Fibroblast of the aortic adventitia (primary cell): ENCODE data around the gene UFD1. TPM values are rescaled to one million over a fixed set of nuclear protein-coding genes. Genes with fewer than 3 reads are reported as not detected.

Source experiments
- DNase-seq: peaks from one replicate; pipeline ENCODE4 v3.0.0-alpha.2; 2010; ENCODE audit warnings: low read depth
- H3K4me3 ChIP-seq: 2 replicates; pipeline ENCODE4 v1.5.1; 2011; ENCODE audit warnings: low read depth, mild to moderate bottlenecking, control low read depth, low read length, moderate library complexity
- CTCF ChIP-seq: IDR thresholded peaks from 2 replicates; pipeline ENCODE4 v1.5.1; 2011; ENCODE audit warnings: mild to moderate bottlenecking, low read length, control low read depth, inconsistent platforms; ENCODE audit not compliant: insufficient read depth
- total RNA-seq: library from RNA; depleted of rRNA; stranded (reverse); fragments of >200 nt; gene quantifications from 2 replicates; pipeline ENCODE4 v1.2.3, GENCODE V29; 2012; ENCODE audit warnings: low replicate concordance

UFD1 gene
- total RNA-seq, 1 donor = 70.8 TPM

DNA sequence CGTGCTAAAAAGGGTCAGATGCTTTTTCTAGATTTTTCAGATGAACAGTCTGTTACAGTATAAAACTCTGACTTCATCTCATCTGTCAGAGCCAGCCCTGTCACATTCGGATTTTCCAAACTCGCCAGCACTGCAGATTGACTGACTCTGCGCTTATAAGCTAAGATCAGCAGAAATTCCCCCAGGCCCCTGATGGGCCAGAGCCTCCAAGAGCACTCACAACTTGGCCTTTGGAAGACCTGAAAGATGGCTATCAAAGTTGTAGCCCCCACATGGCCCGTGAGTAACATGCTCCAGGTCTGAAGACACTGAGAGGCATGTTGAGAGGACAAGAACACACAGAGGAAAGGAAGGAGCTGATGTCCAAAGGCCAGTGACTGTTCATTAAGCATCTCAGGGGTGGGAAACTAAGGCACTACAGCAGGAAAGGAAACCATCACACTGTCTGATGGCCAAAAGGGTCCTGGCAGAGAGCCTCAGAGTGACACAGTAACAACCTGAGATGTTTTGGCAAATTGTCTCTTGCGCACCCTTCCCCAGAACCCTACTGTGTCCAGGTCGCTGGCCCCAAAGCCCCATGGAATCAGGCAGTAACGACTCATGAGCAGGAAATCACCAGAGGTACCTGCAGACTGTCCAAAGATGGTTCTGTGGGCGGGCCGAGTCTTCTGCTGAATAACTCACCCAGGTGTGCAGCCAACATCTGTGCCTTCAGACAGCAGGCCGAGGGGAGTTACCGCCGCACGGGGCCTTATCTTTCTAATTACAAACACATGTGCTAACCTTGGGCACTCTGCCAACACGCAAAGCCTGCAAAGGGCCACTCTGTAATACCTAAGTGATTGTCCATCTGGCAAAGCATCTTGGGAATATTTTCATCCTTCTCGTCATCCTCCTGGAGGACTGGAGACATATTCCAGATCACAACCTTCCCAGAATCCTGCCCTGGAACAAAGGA is 71.1 kb downstream of the UFD1 start:
- no peak overlapping the region for H3K4me3 ChIP-seq
- peak; percentile 76 for DNase-seq
- TF ChIP-seq CTCF = no peak

DNA sequence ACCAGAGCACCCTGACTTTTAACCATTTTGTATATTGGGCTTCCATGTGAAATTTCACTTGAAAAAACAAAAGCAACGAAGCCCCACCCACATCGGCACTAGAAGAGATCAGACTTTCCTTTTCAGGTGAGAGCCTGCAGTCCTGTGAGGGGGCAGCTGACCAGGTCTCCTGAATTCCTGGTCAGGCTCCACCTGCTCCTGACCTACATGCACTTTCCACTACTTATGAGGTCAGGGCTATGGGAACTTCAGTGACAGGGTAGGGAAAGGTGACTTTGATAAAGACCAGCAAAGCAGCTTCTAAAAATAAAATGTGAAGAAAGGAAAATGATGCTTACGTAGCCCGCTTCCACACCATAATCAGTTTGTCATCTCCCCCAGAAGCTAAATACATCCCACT is 72.1 kb downstream of the UFD1 start:
- no peak for DNase-seq
- TF ChIP-seq CTCF = no peak
- H3K4me3 ChIP-seq = no peak overlapping the region

DNA sequence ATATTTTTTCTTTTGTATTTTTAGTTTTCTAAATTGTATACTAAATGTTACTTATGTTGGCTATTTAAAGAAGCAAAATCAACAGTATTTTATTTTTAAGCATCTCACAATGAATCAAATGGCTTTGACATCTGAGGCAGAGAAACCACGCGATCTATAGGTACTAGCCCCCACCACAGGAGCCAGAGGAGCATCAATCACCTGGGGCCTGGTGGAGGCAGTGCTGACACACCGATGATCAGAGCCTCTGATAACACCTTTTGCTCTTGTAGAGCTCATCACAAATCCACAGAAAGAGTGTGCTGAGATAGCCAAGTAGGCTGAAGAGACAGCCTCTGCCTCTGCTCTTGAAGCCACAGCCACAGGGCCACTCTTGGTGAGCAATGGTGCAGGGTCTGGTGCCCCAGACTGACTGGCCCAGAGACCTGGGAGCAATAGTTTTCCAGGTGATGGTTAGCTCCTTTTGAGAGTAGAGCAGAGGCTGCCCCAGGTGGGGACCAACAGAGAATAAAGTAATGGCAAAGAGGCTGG is 72.6 kb downstream of the UFD1 start:
- no peak for TF ChIP-seq CTCF
- DNase-seq = no peak
- H3K4me3 ChIP-seq = no peak overlapping the region

DNA sequence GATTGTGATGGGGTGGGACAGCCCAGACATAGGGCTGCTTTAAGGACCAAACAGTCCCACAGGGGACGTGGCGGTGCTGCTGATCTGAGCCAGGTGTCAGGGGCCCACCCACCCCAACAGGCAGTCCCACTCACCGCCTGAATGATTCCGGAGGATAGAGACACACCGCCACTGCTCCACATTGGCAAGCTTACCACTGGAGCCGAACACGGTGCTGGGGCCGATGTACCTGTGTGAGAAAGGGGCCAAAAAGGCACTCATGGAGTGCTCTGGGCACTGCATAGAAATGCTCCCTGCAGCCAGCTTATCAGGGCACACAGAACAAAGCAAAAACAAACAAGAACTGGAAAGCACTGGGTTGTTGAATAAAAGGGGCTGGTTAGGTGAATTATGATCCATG is 73.3 kb downstream of the UFD1 start:
- DNase-seq = no peak
- no peak overlapping the region for H3K4me3 ChIP-seq
- no peak for TF ChIP-seq CTCF

DNA sequence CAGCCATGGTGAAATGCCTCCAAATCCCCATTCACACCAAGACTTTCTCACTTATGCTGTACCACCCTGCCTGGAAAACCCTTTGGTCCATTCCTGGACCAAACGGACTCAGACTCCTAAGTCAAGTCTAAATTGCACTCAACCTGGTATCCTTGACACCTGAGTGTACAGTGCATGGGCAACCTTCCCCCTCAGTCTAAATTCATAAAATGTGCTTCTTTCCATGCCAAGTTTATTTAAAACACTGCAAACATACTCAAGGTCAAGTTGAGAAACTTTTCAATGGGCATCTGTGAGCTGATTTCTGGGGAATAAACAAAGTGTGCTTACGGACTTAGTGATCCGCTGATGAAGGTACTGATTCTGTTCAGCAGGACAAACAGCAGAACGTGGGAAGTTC is 73.9 kb downstream of the UFD1 start:
- no peak for DNase-seq
- TF ChIP-seq CTCF = no peak
- no peak overlapping the region for H3K4me3 ChIP-seq

DNA sequence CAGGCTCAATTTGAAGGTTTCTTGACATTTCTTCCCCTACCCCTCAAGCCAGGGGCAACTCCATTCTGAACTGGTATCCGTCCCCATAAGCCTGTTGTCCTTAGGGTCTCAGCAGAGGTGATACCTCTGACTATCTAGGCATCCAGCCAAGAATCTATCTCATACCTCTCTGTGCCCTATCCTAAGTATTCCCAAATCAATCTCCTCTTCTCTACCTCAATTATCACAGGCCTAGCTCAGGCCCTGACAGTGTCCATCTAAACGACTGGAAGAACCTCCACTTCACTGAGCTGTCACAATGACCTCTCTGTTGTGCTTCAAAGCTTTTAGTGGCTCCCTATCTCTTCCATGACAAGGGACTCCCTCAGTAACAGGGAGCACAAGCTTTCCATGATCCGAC is 74.3 kb downstream of the UFD1 start:
- H3K4me3 ChIP-seq = no peak overlapping the region
- no peak for DNase-seq
- no peak for TF ChIP-seq CTCF
